Transverse colon (tissue), 4 donors: Measurements from ENCODE around the gene CDH19.

Source experiments
- CTCF ChIP-seq, 5 experiments: fragments of 200-600 bp in 3 of 5; fragments of 450-650 bp in 2 of 5; sonication (generic) in 3 of 5; IDR thresholded peaks; 1 replicate in 2 of 5; 2 replicates in 3 of 5; pipeline ENCODE4 v1.5.1; 2016 to 2017; ENCODE audit warnings: antibody characterized with exemption in 5 of 5, inconsistent platforms in 3 of 5, mild to moderate bottlenecking in 2 of 5, moderate library complexity in 1 of 5
- EP300 ChIP-seq: sonication (generic); formaldehyde crosslinking; IDR thresholded peaks from one replicate; pipeline ENCODE4 v1.6.1; 2017; ENCODE audit warnings: antibody characterized with exemption, low read depth
- POLR2A ChIP-seq: fragments of 450-650 bp; IDR thresholded peaks from one replicate; pipeline ENCODE4 v1.6.1; 2016; ENCODE audit warnings: antibody characterized with exemption, mild to moderate bottlenecking, moderate library complexity
- POLR2AphosphoS5 ChIP-seq, 3 donors: sonication (generic); formaldehyde crosslinking; IDR thresholded peaks; one replicate each; pipeline ENCODE4 v1.6.1; 2016; ENCODE audit warnings: antibody characterized with exemption in 3 of 3

GRCh38 chr18:66513996-66514395 lies 89.9 kb downstream of the CDH19 start:
- TF ChIP-seq POLR2AphosphoS5 (IDR thresholded peaks at IDR 0.05) (no peak), POLR2A (no peak), CTCF (IDR thresholded peaks at IDR 0.05) (no peak), EP300 (no peak)
